ENCODE results near the gene ETS1. TPM values are rescaled to one million over a fixed set of nuclear protein-coding genes. Genes with fewer than 3 reads are reported as not detected.

ETS1 gene
- polyA plus RNA-seq, 1 donor from 2014 or later: 0.42 TPM

DNA sequence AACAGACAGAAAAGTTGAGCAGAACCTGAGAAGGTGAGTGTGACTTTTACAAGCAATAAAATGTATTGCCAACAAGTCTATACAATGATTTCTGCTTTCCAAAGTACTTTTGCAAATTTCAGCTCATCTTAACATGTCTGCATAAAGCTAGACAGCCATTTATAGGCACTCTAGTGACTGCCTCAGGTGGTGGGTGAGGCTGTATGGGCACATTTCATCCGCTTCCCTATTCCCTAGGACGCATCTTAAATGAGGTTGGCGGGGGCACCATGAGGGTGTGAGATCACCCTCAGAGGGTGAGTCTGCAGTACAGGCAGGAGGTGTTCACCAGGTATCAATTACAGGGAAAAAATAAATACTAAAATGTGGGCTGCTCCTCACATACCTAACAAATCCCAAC is 110.1 kb downstream of the ETS1 start:
- Histone ChIP-seq H3K9me3 (ENCODE audit: low read length) (no peaks in the 10 kb centered on the region), H3K4me3 (ENCODE audit: low read length) (no peak overlapping the region), H3K36me3 (ENCODE audit: insufficient read depth, low read length) (no peaks in the 10 kb centered on the region), H3K4me2 (ENCODE audit: low read length) (no peak overlapping the region), H3F3A (ENCODE audit: insufficient read depth, low read length, poor library complexity, severe bottlenecking) (no peaks in the 10 kb centered on the region), H3K79me2 (replicated peaks; ENCODE audit: insufficient read depth, low read length) (no peaks in the 10 kb centered on the region), H3K27me3 (ENCODE audit: insufficient read depth, low read depth, low read length) (no peaks in the 10 kb centered on the region), H2AFZ (ENCODE audit: low read depth, low read length) (no peak overlapping the region), H3K27ac (ENCODE audit: low read length) (no peak overlapping the region), H4K20me1 (ENCODE audit: insufficient read depth) (no peaks in the 10 kb centered on the region), H3K9ac (ENCODE audit: low read length) (no peak overlapping the region), H3K9me2 (ENCODE audit: insufficient read depth, low read length) (no peaks in the 10 kb centered on the region)
- TF ChIP-seq, protein P1, sequence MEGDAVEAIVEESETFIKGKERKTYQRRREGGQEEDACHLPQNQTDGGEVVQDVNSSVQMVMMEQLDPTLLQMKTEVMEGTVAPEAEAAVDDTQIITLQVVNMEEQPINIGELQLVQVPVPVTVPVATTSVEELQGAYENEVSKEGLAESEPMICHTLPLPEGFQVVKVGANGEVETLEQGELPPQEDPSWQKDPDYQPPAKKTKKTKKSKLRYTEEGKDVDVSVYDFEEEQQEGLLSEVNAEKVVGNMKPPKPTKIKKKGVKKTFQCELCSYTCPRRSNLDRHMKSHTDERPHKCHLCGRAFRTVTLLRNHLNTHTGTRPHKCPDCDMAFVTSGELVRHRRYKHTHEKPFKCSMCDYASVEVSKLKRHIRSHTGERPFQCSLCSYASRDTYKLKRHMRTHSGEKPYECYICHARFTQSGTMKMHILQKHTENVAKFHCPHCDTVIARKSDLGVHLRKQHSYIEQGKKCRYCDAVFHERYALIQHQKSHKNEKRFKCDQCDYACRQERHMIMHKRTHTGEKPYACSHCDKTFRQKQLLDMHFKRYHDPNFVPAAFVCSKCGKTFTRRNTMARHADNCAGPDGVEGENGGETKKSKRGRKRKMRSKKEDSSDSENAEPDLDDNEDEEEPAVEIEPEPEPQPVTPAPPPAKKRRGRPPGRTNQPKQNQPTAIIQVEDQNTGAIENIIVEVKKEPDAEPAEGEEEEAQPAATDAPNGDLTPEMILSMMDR (IDR thresholded peaks at IDR 0.05; ENCODE audit: poor library complexity, severe bottlenecking): no peak
- no peak for TF ChIP-seq SMC3 (conservative IDR thresholded peaks at IDR 0.05; ENCODE audit: poor library complexity)
- TF ChIP-seq RAD21 (conservative IDR thresholded peaks at IDR 0.05): no peak
- TF ChIP-seq EP300 (conservative IDR thresholded peaks at IDR 0.05; ENCODE audit: poor library complexity, severe bottlenecking): no peak
- TF ChIP-seq, protein P2, sequence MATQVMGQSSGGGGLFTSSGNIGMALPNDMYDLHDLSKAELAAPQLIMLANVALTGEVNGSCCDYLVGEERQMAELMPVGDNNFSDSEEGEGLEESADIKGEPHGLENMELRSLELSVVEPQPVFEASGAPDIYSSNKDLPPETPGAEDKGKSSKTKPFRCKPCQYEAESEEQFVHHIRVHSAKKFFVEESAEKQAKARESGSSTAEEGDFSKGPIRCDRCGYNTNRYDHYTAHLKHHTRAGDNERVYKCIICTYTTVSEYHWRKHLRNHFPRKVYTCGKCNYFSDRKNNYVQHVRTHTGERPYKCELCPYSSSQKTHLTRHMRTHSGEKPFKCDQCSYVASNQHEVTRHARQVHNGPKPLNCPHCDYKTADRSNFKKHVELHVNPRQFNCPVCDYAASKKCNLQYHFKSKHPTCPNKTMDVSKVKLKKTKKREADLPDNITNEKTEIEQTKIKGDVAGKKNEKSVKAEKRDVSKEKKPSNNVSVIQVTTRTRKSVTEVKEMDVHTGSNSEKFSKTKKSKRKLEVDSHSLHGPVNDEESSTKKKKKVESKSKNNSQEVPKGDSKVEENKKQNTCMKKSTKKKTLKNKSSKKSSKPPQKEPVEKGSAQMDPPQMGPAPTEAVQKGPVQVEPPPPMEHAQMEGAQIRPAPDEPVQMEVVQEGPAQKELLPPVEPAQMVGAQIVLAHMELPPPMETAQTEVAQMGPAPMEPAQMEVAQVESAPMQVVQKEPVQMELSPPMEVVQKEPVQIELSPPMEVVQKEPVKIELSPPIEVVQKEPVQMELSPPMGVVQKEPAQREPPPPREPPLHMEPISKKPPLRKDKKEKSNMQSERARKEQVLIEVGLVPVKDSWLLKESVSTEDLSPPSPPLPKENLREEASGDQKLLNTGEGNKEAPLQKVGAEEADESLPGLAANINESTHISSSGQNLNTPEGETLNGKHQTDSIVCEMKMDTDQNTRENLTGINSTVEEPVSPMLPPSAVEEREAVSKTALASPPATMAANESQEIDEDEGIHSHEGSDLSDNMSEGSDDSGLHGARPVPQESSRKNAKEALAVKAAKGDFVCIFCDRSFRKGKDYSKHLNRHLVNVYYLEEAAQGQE (IDR thresholded peaks at IDR 0.05; ENCODE audit: borderline replicate concordance): no peak
- no peak for TF ChIP-seq MXI1 (conservative IDR thresholded peaks at IDR 0.05; ENCODE audit: poor library complexity, severe bottlenecking)
- TF ChIP-seq TAF1 (IDR thresholded peaks at IDR 0.05; ENCODE audit: low read depth): no peak
- no peak for TF ChIP-seq POLR2AphosphoS5 (IDR thresholded peaks at IDR 0.05)
- no peak for TF ChIP-seq EZH2 (IDR thresholded peaks at IDR 0.05; ENCODE audit: borderline replicate concordance, insufficient read depth, low read length, poor library complexity, severe bottlenecking)

- no peaks in the 10 kb centered on the region for H4K20me1 ChIP-seq (ENCODE audit: insufficient read depth)
- TF ChIP-seq TAF1 (IDR thresholded peaks at IDR 0.05; ENCODE audit: low read depth): no peak
- TF ChIP-seq MXI1 (conservative IDR thresholded peaks at IDR 0.05; ENCODE audit: poor library complexity, severe bottlenecking): no peak
- no peak for TF ChIP-seq EP300 (conservative IDR thresholded peaks at IDR 0.05; ENCODE audit: poor library complexity, severe bottlenecking)
- no peak for TF ChIP-seq EZH2 (IDR thresholded peaks at IDR 0.05; ENCODE audit: borderline replicate concordance, insufficient read depth, low read length, poor library complexity, severe bottlenecking)
Observed at GRCh38 chr11:128476729-128477128, 110.6 kb downstream of the ETS1 start.

More at GRCh38 chr11:128476729-128477128, 110.6 kb downstream of the ETS1 start:
- no peaks in the 10 kb centered on the region for H3K27me3 ChIP-seq (ENCODE audit: insufficient read depth, low read depth, low read length)
- no peak overlapping the region for H3K27ac ChIP-seq (ENCODE audit: low read length)
- no peaks in the 10 kb centered on the region for H3K9me2 ChIP-seq (ENCODE audit: insufficient read depth, low read length)
- H3K36me3 ChIP-seq (ENCODE audit: insufficient read depth, low read length): no peaks in the 10 kb centered on the region
- H3F3A ChIP-seq (ENCODE audit: insufficient read depth, low read length, poor library complexity, severe bottlenecking): no peaks in the 10 kb centered on the region
- H3K79me2 ChIP-seq (replicated peaks; ENCODE audit: insufficient read depth, low read length): no peaks in the 10 kb centered on the region
- H3K4me3 ChIP-seq (ENCODE audit: low read length): no peak overlapping the region
- no peak overlapping the region for H3K9ac ChIP-seq (ENCODE audit: low read length)
- no peak overlapping the region for H2AFZ ChIP-seq (ENCODE audit: low read depth, low read length)
- no peaks in the 10 kb centered on the region for H3K9me3 ChIP-seq (ENCODE audit: low read length)
- no peak overlapping the region for H3K4me2 ChIP-seq (ENCODE audit: low read length)
